Measurements from ENCODE around the gene GNB3.

DNA sequence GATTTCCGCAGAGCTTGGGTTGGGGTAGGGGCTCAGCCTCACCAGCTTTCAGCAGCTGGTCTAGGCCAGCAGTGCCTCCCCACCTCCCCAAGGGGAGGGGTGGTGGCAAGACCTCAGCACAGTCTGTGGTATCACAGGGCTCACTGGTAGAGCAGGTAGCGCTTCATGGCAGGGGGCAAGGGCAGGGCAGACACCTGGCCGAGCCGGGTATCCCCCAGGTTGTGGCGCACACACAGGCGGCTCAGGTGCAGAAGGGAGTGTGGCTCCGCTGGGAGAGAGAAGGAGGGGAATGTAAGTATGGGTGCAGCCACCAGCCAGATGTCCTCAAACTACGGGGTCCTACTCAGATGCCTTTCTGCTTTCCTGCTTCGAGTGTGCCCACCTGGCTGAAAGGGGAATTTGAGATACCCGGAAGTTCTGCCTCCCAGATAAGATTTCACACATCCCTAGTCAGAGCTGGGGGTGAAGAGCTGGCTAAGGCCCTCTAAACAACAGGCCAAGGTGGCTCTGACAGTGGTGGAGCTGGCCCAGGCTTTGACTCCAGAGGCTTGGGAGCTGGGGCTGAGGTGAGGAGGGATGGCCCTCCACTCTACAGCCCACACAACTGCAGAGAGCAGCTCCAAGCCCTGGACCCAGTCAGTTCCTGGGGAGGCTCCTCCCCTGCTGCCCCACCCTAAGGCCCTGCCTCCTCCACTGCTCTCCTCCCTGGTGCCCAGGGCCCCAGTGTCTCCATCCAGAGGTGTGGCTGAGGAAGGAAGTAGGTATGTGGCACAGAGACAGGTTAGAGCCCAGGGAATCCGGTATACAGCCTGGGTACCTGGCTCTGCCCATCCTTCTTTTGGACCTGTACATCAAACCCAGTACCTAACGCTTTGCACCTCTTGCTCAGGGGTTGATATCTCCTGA, 30.6 kb downstream of the GNB3 start:
- TF ChIP-seq, protein P1, sequence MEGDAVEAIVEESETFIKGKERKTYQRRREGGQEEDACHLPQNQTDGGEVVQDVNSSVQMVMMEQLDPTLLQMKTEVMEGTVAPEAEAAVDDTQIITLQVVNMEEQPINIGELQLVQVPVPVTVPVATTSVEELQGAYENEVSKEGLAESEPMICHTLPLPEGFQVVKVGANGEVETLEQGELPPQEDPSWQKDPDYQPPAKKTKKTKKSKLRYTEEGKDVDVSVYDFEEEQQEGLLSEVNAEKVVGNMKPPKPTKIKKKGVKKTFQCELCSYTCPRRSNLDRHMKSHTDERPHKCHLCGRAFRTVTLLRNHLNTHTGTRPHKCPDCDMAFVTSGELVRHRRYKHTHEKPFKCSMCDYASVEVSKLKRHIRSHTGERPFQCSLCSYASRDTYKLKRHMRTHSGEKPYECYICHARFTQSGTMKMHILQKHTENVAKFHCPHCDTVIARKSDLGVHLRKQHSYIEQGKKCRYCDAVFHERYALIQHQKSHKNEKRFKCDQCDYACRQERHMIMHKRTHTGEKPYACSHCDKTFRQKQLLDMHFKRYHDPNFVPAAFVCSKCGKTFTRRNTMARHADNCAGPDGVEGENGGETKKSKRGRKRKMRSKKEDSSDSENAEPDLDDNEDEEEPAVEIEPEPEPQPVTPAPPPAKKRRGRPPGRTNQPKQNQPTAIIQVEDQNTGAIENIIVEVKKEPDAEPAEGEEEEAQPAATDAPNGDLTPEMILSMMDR (IDR thresholded peaks at IDR 0.05), result no peak
- no peak for TF ChIP-seq POLR2A (IDR thresholded peaks at IDR 0.05)

Measured in lower leg skin (tissue), 3 donors.